Placental pericyte (primary cell): ENCODE data around the gene FAM153A. TPM values are rescaled to one million over a fixed set of nuclear protein-coding genes. Genes with fewer than 3 reads are reported as not detected.

Experiments
- total RNA-seq: library from RNA; depleted of rRNA; stranded (reverse); fragments of >200 nt; gene quantifications from 2 replicates; pipeline ENCODE4 v1.2.3, GENCODE V29; 2012

FAM153A gene
- total RNA-seq: not detected in 2 replicates

GRCh38 chr5:177782792-177783633 is at the start of gene FAM153A:
Gene FAM153A (minus strand): TSS chr5:177782899.

Other genes starting within 250 kb of the FAM153A start
- gene FAM193B, start 228.3 kb downstream of the FAM153A start, total RNA-seq: 27.6 and 27.9 TPM in 2 replicates
- 164 and 297 TPM in 2 replicates for gene TMED9, start 190.7 kb downstream of the FAM153A start, total RNA-seq
- gene B4GALT7, start 182.8 kb downstream of the FAM153A start, total RNA-seq: 43.1 and 43.5 TPM in 2 replicates
- gene PROP1, start 213.3 kb upstream of the FAM153A start, total RNA-seq: not detected in 2 replicates